Stimulated activated CD8-positive, alpha-beta memory T cell treated with anti-CD3 and anti-CD28 coated beads, Interleukin-15, amount 100 ng/mL, for 4 hours (primary cell): ENCODE results near the gene UPF2.

Experiments used
- DNase-seq, 2 donors: peaks; one replicate each; pipeline ENCODE4 v3.0.0-alpha.2; 2020; ENCODE audit warnings: low read depth in 2 of 2

UPF2 gene

DNA sequence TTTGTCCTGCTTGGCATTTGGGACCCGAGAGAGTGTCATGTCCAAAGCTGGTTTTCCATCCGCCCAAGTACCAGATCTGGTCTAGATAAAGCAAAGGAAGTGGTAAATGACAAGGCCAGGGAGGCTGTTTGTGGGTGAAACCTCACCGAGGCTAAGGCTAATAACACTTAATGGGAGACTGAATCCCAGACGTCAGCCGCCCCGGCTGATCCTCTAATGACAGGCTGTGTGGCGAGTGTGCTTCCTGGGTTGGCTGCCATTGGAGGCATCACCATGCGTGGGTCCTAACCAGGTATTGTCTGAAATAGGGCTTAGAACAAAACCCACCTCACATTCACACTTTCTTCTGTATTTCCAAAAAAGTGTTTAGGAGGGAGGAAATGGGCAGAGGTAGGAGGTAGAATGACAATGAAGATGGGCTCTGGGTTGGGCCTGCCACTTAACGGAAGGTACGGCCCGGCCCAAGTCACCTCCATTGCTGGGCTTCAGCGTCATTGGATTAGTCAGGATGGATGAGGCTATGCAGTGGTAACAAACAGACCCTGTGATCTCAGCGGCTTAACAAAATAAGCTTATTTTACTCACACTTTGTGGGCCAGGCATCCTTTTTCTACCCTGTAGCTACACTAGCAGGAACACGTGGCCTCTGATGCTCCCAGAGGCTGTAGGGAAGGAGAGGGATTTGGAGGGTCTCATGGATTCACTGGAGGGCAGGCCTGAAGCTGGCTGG lies 159.8 kb downstream of the UPF2 start:
- no peak for DNase-seq

- no peak for DNase-seq
Observed at GRCh38 chr10:11881477-11882417, 160.9 kb downstream of the UPF2 start.

GRCh38 chr10:11881030-11881476 lies 161.6 kb downstream of the UPF2 start:
- no peak for DNase-seq

GRCh38 chr10:11880151-11881029 lies 162.2 kb downstream of the UPF2 start:
- no peak for DNase-seq

- no peak for DNase-seq
Observed at GRCh38 chr10:11879387-11880094, 163.1 kb downstream of the UPF2 start.

DNA sequence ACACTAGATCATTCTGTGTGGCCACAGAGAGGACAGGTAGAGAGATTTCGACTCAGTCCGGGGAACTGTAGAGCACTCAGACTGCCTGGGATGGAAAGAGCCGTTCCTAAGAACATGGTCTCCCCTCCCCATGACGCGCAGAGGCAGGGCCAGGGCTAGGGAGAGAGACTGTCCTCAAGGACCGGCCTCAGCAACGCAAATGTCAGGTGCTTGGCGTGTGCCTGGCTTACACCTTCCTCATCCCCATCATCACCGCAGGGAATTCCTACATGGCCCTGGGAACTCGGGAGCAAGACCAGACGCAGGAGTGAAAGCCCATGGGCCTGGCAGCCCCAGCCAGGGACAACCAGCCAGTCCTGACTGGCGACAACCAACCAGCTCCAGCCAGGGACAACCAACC lies 163.8 kb downstream of the UPF2 start:
- DNase-seq: no peak

DNA sequence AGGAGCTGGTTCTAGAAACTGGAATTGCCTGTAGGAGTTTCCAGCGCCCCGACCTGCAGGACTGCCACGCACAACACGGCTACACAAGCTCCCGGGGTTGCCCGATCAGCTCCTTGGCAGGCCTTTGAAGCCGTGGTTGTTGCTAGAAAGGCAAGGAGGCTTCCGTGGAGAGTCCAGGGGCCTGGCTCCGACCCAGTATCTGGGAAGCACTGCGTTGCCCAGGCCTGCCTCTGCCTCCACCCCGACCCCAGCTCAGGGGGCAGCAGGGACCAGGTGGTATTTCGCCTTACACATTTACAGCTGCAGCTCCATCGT lies 165.1 kb downstream of the UPF2 start:
- DNase-seq: no peak

- DNase-seq: no peak
Observed at GRCh38 chr10:11876805-11877590, 165.6 kb downstream of the UPF2 start.

GRCh38 chr10:11876324-11876723 lies 166.3 kb downstream of the UPF2 start:
- no peak for DNase-seq

DNA sequence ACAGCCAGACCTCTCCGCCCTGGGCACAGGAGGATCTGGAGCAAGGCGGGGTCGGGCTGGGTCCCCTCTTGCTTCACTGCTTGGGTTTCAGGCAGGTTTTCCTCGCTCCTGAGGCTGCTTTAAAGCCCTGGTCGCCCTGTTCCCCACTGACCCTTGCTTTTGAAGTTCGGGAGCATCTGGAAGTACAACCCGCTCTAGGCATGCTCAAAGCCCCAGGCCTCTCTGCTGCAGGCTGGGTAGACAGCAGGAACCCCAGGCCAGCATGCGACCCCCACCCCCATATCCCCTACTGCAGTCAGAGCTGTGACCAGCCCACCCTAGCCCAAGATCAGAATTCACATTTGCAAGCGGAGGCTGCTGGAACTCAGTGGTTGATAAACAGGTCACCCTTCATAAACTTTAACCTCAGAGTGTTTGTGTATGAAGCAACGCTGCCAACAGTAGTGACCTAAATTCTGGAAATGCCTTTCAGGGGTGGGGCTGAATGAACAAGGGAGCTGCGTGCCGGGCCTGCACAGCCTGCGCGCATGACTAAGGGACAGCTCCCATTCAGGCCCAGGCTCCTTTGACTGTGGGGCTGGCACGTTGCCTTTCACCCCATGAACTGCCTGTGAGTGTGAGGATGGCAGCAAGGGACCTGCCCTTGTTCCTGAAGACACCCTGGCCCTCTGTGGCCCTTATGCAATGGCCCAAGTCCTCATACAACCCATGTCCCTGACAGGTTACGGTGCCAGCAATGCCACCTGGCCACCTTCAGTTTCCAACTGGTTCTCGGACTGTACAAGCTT lies 166.9 kb downstream of the UPF2 start:
- no peak for DNase-seq

GRCh38 chr10:11874568-11875493 lies 167.8 kb downstream of the UPF2 start:
- peak; percentile 29 to 51 for DNase-seq

- DNase-seq: no peak
Observed at GRCh38 chr10:11871466-11871865, 171.1 kb downstream of the UPF2 start.

DNA sequence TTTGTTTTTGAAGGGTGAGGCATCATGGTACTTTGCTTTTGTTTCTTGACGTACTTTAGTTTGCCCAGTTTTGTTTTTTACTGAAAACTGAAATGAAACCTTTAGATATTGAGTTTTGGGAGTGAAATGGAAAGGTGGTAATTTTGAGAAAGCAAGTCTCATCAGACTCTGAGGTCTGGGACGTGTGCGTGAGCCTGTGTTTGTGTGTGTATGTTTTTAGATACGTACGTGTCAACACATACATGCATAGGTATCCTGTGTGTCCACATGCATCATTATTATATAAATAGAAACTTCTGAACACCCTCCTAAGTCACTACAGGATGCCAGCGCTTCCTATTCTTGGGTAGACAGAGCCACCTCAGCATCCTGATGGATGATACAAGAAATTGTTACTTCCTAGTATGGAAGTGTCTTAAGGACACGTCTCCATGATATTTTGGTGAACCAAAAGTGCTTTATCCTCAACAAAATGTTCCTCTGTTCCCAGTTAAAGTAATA lies 171.7 kb downstream of the UPF2 start:
- DNase-seq: no peak

GRCh38 chr10:11870461-11870780 lies 172.2 kb downstream of the UPF2 start:
- DNase-seq: no peak
